ENCODE results near the gene TREM1.
"Not testable (repeated sequence)": the region's sequence is repeated elsewhere in the genome, so short reads cannot be mapped to it uniquely, and the experiment has no call there.

The TREM1 gene

DNA sequence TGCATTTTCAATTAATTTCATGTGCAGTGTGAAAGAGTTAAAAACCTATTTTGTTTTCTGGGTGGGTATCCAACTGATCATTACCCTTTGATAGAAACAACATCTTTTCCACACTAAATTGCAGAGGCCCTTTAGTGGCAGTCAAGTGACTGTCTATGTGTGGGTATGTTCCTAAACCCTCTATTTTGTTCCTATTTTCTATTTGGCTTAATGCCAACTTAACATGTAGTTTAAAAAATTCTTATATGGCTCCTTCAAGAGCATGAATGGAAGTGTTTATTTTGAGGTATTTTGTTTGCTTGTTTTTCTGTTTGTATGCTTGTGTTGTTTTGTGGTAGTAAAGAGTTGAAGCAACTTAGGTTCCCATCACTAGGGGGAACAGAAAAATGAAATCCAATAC, 19.9 kb downstream of the TREM1 start:
- in situ Hi-C loops (cut with MboI; ENCODE audit: low sequenced_read_pairs) = no loop called here

DNA sequence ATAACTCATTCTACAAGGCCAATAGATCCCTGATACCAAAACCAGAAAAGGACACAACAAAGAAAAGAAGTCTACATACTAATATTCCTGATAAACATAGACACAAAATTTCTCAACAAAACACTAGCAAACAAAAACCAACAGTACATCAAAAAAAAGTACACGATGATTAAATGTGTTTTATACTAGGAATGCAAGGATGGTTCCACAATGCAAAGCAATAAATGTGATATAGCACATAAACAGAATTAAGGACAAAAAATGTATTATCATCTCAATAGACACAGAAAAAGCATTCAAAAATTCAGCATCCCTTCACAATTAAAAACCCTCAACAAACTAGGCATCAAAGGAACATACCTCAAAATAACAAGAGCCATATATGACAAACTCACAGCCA, 23.2 kb downstream of the TREM1 start:
- in situ Hi-C loops (cut with MboI; ENCODE audit: low sequenced_read_pairs) = no loop called here

DNA sequence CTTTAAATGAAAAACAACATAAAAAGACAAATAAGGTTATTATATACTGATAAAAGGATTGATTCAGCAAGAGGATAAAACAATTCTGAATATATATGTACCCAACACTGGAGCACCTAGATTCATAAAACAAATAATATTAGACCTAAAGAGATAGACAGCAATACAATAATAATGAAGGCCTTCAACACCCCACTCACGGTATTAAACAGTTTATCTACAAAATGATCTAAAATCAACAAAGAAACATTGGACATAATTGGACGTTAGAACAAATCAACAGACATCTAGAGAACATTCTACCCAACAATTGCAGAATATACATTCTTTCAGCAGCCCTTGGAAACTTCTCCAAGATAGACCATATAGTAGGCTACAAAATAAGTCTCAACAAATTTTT, 24.1 kb downstream of the TREM1 start:
- in situ Hi-C loops (cut with MboI; ENCODE audit: low sequenced_read_pairs) = no loop called here

DNA sequence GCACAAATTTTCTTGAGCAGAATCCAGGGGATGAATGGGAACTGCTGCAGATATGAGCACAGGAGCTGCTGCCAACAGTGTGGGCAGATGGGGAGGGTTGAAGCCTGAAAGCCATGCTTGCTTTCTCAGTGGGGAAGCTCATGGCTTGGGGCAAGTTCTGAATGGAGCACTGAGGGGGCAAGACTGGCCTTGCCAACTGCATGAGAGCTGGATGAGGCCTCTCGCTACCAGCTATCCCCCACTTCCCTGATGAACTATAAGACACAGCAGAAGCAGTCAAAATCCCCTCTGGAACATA, 28.3 kb downstream of the TREM1 start:
- in situ Hi-C loops (cut with MboI; ENCODE audit: low sequenced_read_pairs) = no loop called here

DNA sequence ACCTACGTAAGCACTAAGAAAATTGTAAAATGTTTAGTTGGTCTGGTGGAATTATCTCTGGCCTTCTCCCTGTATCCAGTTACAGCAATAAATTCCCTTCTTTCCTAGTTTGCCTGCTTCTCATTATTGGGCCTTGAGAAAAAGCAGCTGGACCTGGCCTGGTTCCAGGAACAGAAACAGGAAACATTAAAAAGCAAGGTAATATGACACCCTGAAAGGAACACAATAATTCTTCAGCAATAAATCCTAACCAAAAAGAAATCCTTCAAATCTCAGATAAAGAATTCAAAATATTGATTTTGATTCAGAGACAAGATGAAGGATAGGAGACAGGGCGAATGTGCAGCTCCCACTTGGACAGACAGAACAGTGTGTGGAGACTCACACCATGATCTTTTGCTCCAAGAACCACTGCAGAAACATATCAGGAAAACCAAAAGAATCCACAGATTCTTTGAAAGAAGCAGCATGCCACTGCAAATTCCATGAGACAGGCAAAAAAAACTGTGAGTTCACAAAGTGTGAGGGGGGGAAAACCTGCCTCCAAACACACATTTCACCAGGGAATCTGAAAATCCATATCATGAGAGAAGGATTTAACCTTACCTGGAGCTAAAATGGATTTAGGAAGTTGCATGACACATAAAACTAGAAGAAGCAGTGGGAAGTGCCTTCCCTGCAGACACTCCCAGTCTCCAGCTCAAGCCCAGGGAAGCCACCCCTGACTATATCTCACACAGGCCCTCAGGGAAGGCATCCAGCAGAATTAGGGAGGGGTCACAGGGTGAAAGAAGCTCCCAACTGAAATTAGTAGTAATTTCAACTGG, 28.9 kb downstream of the TREM1 start:
- in situ Hi-C loops (cut with MboI; ENCODE audit: low sequenced_read_pairs) = no loop called here

DNA sequence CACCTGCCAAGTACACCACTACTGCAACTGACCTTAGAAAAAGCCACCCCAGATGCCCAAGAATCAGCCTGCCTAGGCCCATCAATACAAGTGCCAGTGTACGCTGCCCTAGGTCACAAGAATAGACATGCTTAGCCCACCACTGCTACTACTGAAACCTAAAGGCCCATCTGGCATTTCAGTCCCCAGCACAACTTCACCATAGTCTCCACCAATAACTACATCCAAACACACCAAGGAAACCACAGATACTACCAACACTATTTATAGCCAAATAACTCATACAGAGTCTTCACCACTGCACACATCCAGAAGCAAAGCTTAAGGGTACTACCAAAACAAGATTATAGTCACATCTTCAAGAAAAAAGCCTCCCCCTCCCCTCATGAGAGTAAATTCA, 30.1 kb downstream of the TREM1 start:
- in situ Hi-C loops (cut with MboI; ENCODE audit: low sequenced_read_pairs) = no loop called here

DNA sequence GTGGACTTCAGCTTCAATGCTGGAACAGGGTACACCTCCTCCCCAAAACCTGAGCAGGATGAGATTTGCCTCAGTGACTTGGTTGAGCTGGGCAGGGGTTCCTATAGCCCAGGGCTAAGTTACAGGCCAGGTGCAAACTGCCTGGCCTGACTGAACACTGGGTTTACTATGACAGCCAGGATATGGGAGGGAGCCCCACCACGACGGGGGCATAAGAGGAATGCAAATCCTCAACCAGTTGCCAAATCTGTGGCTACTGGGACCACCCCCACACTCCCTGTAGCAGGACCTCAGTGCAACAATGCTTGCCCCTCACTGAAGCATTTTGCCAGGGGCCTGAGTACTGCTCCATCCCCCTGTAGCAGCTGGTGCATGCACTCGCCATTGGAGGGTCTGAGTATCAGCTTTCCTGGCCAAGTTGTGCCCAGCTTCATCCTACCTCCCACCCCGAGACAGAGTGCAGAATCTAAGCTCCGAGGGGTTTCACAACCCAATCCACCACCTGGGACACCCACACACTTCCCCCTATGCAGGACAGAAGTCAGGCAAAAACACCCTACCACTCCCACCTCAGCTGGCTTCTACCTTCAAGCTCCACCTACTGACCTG, 30.7 kb downstream of the TREM1 start:
- in situ Hi-C loops (cut with MboI; ENCODE audit: low sequenced_read_pairs) = no loop called here

DNA sequence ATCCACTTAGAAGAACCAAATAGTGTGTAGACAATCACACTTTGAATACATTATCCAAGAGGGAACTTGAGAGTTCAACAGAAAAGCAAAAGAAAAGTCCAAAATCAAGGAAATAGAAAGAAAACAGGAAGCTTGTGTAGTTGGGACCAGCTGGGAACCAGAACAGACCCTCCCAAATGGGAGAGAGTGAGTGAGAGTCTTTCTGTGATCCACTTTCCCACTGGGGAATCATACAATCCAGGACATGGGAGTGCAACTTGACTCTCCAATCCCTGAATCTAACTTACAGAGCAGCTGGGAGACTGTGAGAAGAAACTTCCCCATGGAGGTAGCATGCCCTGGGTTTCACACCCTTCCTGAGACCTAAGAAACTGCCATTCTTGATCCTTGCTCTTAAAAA, 31.4 kb downstream of the TREM1 start:
- in situ Hi-C loops (cut with MboI; ENCODE audit: low sequenced_read_pairs) = no loop called here

DNA sequence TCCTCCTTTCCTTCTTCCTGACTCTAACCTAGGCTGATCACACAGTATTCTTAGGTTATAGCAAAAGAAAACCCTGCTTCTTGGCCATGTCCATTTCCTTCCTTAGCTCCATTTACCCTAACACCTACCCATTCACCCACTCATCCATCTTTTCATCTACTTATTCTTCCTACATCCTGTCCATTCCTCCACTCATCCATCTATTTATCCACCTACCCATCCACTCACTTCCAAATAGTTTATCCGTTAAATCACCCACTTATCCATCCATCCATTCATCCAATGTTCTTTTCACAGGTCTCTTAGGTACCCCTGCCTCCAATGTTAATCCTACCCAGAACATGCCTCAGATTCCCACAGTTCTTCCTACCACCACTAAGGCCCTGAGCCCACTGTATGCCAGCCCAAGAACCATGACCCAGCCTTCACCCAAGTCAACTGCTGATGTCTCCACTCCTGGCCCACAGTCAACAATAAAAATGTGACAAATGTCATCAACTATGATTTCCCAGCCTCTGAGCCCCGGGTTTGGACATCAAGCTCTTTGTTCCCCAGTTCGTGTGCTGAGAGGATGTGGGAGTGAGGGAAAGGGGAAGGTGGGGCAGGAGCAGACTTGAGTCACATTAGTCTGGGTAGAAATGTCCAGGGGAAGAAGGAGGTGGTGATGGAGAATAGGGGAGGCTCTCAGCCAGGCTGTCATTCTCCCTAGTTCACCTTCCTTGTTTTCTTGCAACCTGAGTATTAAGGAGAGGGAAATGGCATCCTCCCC, 33.9 kb downstream of the TREM1 start:
- in situ Hi-C loops (cut with MboI; ENCODE audit: low sequenced_read_pairs) = no loop called here

DNA sequence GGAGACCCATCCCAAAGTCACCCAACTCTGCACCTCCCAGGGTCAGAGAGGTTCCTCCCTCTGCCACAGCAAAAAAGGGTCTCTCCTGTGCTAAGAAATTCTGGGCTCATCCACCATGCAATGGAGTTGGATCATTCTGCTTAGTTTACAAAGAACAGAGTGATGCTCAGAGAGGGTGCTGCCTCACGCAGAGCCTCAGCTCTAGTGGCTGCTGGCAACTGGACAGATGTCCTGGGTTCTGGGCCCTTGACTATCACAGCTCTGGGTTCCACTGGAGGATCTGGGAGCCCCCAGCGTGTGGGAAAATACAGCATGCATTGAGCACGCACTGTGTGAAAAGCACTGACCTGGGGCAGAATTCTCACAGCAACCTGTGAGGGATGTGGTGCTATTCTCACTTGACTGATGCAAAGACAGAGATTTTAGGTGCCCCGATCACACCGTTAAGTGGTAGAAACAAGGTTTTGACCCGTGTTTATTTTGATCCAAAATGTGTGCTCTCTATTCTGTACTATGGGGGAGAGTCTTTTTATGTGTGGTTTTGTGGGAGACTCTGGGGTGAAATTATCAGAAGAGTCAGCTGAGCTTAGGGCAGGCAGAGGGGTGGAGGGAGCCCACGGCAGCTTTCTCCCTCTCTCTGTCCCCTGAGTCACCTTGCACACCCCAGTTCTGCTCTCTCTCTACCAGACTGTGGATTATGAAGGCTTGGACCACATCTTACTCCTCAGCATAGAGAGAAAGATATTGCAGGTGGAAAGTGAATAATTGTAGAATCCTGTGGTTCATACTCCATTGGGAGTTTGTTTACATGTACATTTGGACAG, 38.4 kb downstream of the TREM1 start:
- in situ Hi-C loops (cut with MboI; ENCODE audit: low sequenced_read_pairs) = no loop called here

DNA sequence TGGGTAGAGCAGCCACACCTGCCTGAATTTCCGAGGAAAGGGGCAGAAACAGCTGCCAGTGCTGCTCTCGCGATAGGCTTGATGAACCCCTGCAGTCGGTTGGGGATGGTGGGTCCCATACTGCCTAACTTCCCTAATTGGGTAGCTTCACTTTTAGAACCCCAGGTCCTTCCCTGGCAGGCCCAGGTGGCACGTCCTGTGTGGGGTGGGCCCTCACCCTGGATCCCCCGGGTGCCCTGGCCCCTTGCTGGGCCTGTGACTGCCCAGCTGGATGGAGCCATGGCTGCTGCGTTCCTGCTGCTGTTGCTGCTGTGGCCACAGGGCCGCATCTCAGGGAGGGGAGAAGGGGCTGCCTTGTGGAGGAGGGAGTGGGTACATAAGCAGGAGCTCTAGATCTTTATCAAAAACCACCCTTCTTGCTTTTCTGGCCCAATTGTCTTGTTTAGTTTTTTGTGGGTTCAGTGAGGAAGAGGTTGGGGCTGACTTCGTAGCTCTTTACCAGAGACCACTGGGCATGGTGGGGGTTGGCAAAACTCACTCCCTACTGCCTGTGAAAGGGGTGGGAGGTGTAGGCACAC, 39.1 kb downstream of the TREM1 start:
- in situ Hi-C loops (cut with MboI; ENCODE audit: low sequenced_read_pairs) = no loop called here

DNA sequence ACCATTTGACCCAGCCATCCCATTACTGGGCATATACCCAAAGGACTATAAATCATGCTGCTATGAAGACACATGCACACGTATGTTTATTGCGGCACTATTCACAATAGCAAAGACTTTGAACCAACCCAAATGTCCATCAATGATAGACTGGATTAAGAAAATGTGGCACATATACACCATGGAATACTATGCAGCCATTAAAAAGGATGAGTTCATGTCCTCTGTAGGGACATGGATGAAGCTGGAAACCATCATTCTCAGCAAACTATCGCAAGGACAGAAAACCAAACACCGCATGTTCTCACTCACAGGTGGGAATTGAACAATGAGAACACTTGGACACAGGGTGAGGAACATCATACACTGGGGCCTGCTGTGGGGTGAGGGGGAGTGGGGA, 40.0 kb downstream of the TREM1 start:
- in situ Hi-C loops (cut with MboI; ENCODE audit: low sequenced_read_pairs) = not testable (repeated sequence)

DNA sequence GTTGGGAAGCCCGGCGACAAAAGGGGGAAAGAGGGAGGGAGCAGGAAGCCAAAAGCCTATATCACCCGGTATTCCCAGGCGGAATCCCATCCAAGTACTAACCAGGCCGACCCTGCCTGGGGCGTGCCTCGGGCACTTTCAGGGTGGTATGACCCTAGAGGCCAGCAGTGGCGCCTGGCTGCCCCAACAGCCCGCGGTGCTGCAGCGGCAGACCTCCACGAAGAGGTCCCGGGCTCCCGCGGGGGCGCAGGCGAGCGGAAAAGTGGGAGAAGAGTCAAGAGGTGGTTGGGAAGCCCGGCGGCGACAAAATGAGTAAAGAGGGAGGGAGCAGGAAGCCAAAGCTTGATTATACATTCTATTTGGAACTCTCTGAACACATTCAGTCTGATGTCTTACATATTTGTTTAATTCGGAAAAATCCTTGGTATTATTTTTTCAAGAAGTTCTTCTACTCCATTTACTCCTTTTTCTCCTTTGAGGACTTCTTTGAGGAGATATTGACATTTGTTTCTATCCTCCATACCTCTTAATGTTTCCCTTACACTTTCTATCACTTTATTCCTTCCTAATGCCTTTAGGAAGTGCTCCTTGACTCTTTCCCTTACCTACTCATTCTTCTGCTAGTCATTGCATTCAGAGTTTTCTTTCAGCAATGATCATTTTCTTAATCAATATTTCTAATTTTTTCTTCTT, 46.9 kb downstream of the TREM1 start:
- in situ Hi-C loops (cut with MboI; ENCODE audit: low sequenced_read_pairs) = no loop called here

DNA sequence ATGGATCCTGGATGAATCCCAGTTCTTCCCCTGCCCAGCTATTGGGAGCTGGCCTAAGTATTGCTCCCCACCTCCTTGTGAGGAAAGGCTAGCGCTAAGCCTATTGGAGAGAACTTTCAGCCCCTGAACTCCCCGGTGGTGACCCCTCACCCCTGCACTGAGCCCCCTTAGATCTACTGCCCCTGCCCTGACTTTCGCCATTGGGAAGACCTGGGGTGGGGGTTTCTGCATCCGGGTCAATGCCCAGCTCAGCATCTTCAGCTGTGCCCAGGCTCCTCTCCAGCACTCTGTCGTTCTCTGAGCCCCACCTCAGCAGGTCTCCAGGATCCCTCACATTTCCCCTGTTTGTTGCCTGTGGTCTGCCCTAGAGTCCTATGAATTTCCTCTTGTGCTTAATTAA, 49.4 kb downstream of the TREM1 start:
- in situ Hi-C loops (cut with MboI; ENCODE audit: low sequenced_read_pairs) = no loop called here

DNA sequence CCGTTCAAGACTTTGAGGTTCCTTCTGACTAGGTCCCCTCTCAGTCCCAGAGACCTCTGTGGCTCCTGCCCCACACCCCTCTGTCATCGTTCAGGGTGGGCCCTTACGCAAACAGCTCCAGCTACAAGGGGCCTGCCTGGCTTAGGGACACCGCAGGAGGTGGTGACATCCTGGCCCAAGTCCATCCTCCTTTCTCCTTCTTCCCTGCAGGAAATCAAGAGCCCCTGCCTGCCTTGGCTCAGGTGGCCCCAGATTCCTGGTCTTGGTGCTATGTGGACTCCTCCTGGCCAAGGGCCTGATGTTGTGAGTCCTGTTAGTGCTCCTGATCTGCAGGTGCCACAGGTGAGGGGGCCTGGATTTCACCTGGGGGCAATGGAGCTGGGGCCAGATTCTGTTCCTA, 50.2 kb downstream of the TREM1 start:
- in situ Hi-C loops (cut with MboI; ENCODE audit: low sequenced_read_pairs) = no loop called here

DNA sequence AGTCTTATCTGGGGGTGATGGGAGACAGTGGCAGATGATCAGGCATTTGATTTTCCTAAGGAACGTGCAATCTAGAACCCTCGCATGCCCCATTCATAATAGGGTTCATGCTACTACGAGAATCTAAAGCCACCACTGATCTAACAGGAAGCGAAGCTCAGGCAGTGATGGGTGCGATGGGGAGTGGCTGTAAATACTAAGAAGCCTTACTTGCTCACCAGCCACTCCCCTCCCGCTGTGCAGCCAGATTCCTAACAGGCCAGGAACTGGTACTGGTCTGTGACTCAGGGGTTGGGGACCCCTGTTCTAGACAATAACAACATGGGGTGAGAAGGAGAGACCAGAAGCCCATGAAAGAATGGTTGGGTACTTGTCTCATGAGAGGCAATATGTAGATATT, 53.8 kb downstream of the TREM1 start:
- in situ Hi-C loops (cut with MboI; ENCODE audit: low sequenced_read_pairs) = no loop called here

DNA sequence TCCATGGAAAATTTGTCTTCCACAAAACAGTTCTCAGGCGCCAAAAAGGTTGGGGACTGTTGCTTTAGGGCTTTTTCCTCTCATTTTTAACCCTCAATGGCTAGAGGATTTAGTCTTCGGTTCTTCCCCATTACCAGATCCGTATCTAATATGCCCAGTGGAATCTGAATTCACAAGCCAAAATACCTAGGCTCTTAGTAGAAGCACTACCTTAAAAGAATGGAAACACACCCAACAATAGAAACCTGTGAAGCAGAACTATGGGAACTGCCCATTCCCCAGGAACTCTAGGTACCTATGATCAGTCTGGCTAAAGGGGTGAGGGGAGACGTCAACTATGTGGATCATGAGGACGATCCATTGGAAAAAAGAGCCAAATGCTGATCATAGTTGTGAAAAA, 55.2 kb downstream of the TREM1 start:
- in situ Hi-C loops (cut with MboI; ENCODE audit: low sequenced_read_pairs) = no loop called here

DNA sequence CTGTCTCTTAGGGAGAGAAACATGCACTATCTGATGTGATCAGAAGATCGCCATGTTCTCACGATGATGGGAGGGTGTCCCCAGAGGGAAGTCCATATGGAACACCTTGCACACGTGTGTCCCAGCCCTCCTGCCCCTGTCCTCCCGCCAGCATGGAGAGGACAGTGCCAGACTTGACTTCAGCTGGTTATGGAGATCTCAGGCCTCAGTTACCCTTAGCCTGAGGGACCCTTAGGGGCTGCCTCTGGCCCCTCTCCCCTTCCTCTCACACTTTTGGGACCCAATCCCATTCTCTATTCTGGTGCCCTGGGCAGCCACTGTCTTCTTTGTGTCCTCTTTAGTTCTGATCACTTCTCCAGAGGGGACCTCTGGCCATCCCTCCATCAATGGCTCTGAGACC, 56.8 kb downstream of the TREM1 start:
- in situ Hi-C loops (cut with MboI; ENCODE audit: low sequenced_read_pairs) = loop anchor here (10.0 kb wide), 1 partner anchor 85 kb away; no protein-coding TSS in a partner anchor

DNA sequence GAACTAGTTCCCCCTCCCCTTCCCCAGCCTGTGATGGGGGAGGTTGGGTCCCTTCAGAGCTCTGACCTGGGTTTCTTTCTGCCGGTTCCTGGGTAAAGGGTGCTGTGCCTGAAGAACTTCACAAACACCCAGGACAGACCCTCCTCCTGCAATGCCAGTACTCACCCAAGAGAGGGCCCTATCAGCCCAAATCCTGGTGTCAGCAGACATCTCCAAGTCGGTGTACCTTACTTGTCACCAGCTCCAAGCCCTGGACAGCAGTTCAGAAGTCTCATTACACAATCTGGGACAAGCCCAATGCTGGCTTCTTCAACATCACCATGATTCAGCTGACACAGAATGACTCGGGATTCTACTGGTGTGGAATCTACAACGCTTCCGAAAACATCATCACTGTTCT, 57.9 kb downstream of the TREM1 start:
- in situ Hi-C loops (cut with MboI; ENCODE audit: low sequenced_read_pairs) = loop anchor here (10.0 kb wide), 1 partner anchor 86 kb away; no protein-coding TSS in a partner anchor

DNA sequence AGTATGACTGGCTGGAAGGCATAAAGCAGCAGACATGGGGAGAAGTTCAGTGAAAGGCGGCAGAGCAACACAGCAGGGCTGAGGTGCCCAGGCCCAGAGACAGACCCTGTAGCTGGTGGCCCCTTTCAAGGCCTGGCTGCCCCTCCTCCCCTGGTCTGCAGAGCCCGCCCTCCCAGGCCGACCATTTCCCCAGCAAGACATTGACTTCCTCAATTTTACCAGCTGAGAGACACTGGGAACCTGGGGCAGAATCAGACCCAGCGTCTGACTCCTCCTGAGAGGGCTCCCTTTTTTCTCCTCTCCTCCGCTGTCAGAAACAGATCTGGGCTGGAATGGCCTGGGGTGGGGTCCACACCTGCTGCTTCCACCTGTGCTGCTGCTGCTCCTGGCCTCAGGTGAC, 58.4 kb downstream of the TREM1 start, which contains the start of gene TREML4:
TREML4 (plus strand) TSS at position 254 of the 400 bp plus-strand sequence; CDS start at position 333, 79 bp downstream.
- in situ Hi-C loops (cut with MboI; ENCODE audit: low sequenced_read_pairs) = loop anchor here (10.0 kb wide), 1 partner anchor 87 kb away; no protein-coding TSS in a partner anchor
